EL (cell line): ENCODE data around the gene DNAH8.
A peak's percentile ranks its signal among the peaks of the same experiment; 100 is the strongest.

Source experiments
- DNase-seq: peaks from one replicate; pipeline ENCODE4 v3.0.0-alpha.2; 2016

The DNAH8 gene

DNA sequence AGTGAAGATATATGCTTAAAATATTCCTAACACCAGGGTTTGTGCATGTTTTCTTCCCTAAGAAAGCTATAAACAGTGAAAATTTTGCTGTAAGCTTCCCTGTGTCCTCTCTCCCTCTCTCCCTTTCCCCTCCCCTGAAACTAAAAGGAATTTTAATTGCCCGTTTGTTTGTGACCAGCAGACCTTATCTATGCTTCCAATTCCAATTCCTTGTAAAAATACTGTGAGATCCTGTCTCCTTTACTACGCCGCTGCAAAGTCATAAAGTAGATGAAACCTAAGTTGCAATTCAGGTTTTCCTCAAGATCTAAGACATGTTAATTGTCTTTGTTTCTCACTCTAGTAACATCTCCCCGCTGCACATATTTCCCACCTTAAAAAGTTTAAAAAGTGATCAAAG lies 82.3 kb downstream of the DNAH8 start:
- DNase-seq, result no peak

DNA sequence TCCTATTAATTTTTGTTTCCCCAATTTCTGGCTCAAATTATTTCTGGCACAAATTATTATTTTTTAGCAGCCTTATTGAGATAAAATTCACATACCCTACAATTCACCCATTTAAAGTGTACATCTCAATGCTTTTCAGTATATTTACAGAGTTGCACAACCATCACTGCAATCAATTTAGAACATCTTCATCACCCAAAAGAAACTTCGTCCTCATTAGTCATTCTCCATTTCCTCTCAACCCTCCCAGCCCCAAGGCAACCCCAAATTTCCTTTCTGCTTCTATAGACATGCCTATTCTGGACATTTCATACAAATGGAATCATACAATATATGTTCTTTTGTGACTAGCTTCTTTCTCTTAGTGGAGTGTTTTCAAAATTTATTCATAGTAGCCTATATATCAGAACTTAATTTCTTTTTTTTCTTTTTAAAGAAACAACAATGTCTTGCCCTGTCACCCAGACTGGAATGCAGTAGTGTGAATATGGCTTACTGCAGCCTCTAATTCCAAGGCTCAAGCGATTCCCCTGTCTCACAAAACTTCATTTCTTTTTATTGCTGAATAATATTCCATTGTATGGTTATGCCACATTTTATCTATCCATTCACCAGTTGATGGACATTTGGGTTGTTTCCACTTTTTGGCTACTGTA lies 84.5 kb downstream of the DNAH8 start:
- peak; percentile 43 for DNase-seq

DNA sequence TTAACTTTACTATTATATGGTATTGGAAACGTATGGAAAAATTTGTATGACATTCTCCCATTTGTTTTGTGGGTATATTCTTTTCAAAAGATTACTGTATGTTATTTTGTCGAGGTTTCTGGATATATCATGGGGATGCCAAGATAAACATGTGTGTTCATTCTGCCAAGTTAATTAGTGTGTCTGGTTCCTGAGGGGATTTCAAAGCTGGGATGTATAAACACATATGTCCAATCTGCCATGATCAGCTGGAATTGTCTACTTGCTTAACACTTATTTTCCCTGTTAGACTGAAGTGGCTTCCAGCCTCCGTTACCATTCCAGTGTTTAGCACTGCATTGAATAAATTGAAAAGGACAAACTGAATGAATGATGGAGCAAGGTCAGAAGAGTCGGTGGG lies 86.2 kb downstream of the DNAH8 start:
- no peak for DNase-seq

DNA sequence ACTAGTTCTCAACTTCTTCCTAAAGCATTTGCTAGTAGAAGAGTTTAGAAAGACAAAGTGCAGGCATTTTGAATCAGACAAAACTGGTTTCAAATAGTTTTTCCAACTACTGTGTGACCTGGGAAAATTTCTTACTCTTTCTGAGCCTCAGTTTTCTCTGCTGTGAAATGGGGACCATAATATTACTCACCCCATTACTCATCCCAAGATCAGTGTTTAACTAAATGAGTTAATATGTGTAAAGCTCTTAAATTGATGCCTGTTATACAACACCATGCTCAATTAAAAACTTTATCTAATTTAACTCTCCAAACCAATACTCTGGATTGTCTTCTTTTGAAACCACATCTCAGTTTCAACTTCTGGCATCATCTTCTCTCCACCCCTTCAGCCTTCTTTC lies 87.4 kb downstream of the DNAH8 start:
- DNase-seq, result no peak

DNA sequence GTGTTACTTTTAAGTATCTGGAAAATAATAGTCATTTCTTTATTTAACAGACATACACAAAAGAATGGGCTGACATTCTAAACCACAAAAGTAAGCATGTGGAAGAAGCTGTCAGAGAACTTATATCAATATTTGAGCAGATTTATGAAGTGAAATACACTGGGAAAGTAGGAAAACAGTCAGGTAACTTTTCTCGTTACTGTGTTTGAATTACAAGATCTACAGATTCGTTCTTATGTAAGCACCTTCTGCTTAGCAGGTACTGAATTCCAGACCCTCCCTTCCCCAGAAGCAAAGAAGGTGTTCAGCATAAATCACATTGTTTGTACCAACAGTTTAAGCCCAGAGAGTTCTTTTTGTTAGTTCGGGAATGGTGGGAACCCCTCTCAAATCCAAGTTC lies 88.0 kb downstream of the DNAH8 start:
- no peak for DNase-seq

DNA sequence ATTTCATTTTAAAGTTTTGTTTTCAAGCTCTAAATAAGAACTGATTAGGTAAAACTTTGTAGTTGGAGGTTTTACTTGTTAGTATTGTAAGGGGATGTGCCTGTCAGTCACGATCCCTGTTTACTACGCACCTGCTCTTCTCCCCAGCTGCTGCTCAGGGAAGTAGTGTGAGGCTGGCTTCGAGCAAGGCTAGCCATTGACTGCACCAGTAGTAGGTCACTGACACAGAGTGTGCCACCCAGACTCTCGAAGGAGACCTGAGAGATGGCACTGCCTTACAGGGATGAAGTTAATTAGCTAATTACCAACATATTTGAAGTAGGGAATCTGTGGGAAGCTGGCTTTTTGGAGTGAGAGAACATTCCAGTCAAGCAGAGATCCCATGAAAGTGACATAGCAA lies 89.2 kb downstream of the DNAH8 start:
- DNase-seq, result no peak

DNA sequence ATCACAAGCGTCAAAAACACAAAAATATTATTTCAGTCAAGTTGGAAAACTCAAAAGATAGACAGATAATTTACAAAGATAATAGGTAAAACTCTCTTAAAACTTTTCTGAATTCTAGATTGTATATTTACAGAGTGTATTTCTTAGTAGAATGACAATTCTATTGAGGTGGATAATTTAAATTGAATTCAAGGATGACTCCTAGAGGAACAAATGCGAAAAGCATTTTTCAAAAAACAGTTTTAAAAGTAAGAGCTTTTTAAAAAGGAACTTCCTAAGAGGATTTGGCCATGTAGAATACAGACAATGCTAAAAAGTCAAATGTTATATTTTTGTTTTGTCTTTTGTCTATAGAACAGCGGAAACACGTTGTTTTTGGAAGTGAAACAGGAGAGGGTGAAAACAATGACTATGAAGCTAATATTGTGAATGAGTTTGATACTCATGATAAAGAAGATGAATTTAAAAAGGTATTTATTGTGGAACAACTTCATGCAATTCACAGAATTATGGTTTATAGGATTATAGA lies 90.1 kb downstream of the DNAH8 start:
- no peak for DNase-seq

DNA sequence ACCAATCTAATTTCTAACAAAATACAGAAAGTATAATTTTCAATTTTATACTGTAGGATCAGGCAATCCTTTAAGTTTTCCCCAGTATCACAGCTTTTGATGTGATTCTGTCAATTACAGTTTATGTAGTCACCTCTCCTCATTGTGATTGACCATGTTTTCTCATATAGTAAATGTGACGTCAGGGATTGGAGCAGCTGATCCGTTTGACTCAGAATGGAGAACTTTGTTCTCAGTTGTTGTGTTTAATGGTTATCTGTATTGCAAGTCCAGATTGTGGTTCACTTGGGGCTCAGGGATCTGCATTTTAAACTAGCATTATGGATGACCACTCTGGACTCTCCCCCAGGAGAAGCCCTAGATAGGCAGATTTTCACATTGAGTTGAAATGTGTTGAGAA lies 90.6 kb downstream of the DNAH8 start:
- DNase-seq, result no peak

DNA sequence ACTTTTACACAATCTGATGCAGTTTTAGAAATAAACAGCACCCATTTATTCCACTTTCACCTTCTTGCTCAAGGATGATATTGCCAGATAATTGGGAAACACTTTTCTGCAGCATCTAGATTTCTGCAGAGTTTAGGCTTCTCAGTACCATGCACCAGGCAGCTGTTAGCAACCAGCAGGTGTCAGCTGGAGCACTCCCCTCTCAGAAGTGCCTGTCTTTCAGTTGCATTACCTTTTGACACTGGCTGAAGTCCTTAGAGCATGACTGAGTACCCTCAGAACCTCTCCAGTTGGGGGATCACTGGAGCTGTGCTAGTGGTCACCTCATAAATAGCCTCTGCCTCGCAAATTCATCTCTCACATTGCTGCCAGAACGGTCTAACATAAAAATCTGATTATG lies 91.2 kb downstream of the DNAH8 start:
- no peak for DNase-seq

DNA sequence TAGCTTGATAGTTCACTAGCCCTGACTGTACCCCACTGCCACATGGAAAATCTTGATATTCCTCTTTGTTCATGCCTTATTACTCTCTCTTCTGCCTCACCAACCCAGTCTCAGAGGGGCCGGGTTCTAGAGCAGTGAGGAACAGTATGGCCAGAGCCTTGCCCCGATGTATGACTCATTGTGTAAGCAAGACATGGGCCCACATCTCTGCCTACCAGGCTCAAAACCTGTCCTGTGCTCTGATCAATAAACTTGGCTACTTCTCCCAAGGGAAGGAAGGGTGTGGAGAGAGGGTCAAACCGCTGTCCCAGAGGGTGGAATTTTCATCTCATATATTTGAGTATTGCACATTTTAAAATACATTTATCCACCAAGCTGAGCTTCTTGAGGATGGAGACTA lies 91.7 kb downstream of the DNAH8 start:
- DNase-seq, result no peak

DNA sequence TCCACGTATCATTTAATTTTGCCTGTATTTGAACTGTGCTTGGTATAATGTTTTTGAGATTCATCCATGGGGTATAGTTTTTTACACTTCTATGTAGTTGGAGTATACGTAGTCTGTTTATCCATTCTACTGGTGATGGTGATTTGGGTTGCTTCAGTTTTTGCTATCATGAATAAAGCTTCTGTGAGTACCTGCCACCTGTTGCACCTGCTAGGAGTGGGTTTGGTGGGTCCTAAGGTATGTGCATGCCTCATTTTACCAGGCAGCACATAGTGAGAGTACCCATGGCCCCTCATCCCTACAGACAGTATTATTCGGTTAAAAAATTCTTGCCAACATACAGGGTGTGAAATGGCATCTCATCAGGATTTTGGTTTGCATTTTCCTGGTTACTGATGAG lies 92.9 kb downstream of the DNAH8 start:
- no peak for DNase-seq

DNA sequence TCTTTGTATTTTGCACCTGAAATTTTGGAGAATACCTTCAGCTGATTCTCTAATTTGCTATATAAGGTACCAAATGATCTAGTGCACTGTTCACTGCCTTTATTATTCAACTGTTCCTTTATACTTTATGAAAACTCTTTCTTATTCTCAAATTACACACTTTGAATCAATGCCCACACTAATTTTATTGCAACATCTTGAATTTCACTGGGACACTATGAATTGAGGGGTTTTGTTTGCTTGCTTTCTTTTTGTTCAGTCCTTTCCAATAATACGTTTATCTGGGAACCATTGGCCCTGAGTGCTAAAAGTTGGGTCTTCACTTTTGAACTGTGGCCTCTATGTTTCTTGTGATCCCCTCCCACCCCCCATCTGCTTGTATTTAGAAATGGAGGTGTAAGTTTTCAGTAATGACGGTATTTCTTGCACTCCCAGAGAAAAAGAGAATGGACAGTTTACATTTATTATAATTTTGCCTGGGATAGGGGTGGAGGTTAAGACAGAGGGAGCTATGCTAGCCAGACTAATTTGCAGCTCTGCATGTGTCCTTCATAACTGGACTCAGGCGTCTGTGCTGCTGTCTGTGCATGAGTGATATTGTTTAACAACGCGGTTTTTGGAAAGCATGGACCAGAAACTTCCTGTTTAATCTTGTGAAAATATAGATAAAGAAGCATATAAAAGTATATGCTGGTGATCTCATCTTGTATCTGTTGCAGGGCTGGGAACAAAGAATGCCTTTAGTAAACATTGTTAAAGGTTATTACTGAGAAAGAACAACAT lies 98.1 kb downstream of the DNAH8 start:
- no peak for DNase-seq

DNA sequence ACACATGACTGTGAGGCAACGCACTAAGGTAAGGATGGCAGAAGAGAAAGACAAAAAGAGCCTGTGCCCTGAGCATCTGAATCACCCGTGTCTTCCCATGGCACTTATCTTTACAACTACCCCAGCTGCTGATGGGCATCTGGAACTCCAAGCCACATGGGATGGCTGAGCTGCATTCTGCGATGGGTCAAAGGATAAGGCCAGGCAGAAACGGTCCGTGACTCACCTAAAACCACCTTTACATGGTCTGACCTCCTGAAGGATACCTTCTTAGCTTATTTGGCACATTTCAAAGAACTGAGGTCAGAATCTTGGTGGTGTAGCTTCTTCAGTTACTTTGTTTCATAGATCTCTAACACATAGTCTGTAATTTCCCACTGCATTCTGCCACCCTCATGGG lies 99.7 kb downstream of the DNAH8 start:
- no peak for DNase-seq

DNA sequence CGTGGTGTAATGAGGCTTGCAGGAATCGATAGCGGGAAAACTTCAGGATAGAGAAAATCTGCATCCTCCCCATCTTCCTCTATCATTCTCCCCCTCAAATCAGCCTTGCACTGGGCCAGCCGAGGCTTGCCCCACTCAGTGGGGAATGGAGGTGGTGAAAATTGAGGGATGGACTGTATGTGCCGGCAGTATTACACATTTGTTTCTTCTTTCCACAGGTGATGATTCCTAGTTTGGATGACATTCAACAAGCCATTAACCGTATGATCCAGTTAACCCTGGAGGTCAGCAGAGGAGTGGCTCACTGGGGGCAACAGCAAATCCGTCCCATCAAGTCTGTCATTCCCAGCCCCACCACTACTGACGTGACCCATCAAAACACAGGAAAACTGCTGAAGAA lies 100.1 kb downstream of the DNAH8 start:
- DNase-seq, result no peak

DNA sequence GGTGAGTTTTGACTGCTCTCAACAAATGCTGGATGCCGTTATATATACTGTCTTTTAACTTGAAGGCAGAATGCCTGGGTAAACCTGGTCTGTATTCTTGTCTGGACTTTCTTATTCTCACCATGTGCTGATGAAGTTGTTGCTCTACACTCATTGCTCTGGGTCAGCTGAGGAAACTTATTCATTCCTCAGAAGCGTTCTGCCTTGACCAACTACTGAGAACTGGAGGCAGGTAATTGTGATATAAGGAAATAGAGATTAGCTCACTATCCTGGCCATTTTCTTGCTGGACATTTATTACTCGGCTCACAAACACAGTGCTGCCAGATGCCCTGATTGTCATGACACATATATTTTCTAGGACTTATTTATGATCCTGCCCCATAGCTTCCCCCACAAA lies 103.6 kb downstream of the DNAH8 start:
- no peak for DNase-seq

DNA sequence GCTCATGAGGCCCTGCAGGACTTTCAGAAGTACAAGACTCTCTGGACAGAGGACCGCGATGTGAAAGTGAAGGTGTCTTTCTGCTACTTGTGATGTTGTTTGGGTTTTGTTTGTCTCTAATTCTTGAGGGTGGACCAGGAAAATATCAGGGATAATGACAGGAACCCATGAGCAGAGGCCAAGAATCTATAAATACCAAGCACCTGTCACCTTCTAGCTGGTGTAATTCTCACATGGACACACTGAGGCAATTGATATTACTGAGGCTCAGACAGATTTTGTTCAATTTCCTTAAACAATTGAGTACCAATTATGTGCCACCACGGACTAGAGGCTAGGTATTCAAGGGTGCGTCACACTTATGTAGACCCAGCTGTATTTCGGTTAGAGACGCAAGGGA lies 107.9 kb downstream of the DNAH8 start:
- no peak for DNase-seq

DNA sequence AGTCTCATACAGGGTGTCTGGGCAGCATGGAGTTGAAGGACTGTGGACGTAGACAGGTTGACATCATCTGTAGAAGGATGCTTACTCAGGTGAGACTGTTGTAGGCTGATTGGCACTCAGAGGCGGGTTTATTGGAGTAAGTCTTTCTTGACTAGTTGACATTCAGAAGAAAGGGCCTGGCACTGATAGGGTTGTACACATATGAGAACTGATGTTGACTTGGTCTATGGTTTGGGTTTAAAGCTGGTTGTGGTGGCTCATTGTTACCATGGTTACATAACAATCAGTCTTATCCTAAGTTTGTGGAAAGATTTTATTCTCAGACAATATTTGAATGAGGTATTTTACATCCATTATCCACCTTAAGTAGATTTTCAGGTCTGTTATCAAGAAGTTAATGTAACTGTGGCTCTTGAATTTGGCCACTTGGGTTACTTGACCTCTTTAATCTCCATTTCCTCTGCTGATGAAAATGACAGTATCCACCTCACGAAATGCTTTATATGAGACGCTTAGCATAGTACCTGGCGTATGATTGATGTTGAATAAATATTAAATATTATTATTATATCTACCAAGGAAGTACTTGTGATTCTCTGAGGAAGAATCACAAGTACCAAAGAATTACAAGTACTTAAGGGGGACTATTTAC lies 109.3 kb downstream of the DNAH8 start:
- DNase-seq, result no peak

DNA sequence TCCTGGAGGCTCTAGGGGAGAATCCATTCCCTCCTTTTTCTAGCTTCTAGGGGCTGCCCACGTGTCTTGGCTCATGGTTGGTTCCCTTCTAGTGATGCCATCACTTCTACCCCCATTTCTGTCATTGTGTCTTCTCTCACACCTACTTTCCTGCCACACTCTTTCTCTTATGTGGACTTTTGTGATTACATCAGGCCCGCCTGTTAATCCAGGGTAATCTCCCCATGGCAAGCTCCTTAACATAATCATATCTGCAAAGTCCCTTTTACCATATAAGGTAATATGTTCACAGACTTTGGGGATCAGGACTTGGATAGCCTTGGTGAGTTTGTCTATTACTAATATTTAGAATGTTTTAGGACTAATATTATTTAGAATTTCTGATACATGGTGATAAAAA lies 111.9 kb downstream of the DNAH8 start:
- no peak for DNase-seq

DNA sequence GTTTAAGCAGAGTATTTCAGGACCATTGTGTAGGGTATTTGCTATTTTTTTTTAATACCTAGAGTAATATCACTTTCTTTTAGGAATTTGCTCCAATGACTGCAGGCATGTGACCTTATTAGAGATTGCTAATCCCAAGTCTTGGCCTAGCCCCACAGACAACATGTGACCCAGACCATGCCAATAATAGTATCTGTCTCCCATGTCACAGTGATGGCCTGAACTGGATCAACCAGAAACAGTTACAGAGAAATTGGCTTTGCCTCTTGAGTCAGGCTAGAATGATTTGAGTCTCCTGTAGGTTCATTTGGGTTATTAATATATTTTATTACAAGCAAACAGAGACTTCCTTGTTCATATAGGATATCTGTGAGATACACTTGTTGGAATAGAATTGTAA lies 116.8 kb downstream of the DNAH8 start:
- no peak for DNase-seq

DNA sequence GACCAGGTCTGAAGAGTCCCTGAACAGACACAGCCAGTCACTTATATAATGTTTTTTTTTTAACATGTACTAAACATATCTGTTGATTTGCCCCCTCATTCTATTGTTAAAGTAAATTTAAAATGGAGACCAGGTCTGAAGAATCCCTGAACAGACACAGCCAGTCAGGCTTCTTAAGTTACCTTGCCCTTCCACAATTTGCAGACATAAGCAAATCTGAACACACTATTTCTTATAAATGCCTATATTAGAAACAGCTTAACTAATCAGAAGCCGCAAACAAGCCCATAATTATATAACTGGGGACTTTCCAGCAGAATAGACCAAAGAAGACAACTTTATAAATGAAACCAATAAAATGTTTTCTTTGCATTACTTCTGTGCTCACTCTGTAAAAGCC lies 118.2 kb downstream of the DNAH8 start:
- DNase-seq, result no peak

DNA sequence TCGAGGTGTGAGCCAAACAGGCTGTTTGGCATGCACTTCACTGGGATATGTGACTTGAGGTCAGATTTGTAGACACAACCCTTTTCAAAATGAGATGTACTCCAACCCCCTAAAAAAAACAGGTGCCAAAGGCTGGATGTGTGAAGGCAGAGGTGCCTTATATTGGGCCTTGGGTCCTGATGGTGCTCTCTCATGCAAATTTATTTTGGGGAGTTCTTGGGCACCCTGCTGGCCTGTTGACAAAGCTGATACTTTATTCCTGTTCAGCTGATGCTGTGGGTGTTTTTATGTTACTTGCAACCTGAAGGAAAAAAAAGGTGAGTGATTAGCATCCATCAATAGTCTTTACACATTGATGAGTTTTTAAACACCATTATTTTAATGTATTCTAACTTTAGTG lies 121.5 kb downstream of the DNAH8 start:
- DNase-seq, result no peak

DNA sequence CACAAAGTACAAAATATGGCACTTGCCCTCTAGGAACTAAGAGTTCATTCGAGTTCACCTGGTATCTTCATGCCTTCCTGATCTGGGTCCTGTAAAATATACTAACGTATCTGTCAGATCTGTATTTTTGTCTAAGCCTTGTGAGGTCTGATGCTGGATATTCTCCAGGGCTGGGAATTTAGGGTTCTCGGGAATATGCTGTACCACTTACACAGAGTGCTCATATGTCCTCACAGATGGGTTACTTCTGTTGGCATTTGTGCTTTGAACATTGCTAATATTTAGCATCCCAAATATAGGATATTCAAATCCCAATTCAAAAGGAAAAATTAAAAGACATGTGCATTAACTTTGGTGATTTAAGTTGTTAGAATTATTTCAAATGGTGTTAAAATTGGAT lies 122.0 kb downstream of the DNAH8 start:
- DNase-seq, result no peak

DNA sequence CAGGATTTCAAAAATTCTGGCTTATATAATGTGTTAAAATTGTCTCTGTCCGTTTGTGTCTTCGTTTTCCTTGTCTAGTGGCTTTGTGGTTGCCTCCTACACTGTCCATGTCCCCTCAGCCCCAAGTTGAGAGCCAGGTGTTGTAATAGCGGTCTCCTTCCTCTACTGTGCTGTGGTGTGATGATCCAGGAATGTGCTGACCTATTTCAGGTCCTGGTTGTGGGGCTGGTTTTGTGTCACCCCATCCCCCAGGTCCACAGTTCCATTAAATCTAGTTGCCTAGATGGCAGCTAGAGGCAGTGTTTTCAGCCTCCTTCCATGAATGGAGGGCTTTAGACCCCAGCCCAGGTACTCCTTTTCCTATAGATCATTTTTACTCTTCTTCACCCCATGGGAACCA lies 128.7 kb downstream of the DNAH8 start:
- no peak for DNase-seq

DNA sequence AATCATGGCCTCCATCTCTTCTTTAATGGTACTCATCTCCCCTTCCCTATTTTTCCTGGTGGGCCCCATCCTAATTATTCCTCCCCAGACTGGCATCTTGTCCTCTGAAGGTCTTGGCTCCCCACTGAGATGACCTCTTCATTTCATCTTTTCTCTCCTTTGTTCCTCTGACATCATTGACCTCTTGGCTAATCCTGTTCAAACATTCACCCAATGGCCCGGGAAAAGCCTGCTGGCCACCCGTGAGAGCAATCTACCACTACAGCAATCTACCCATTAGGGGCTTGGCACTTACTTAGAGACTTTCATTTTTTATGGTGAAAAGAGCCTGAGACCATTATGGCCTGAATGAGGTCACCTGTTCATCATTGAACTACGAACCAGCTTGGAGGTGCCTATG lies 130.8 kb downstream of the DNAH8 start:
- no peak for DNase-seq
